AG04450 (cell line): ENCODE measurements around the gene ZNF804A. TPM values are rescaled to one million over a fixed set of nuclear protein-coding genes. Genes with fewer than 3 reads are reported as not detected.

ENCODE experiments used
- CTCF ChIA-PET: fragments of 300-600, 350-600 bp; formaldehyde crosslinking; extraction: SDS; loops from one replicate; lab custom pipeline; 2022; ENCODE audit warnings: antibody characterized with exemption, inconsistent platforms; lab: Charles Lee
- POLR2A ChIA-PET: fragments of 350-600 bp; formaldehyde crosslinking; extraction: SDS; loops from one replicate; lab custom pipeline; 2021; ENCODE audit warnings: antibody characterized with exemption, inconsistent platforms; lab: Yijun Ruan, JAX
- DNase-seq: peaks from one replicate; pipeline ENCODE4 v3.0.0-alpha.2; 2011; ENCODE audit warnings: low read depth, low spot score
- H3K27ac ChIP-seq: one replicate; pipeline ENCODE4 v1.5.1; 2012; ENCODE audit warnings: low read depth, low read length, control low read depth
- H3K27me3 ChIP-seq: one replicate; pipeline ENCODE4 v1.6.0; 2012; ENCODE audit warnings: low read length; ENCODE audit not compliant: control insufficient read depth, insufficient read depth
- H3K4me3 ChIP-seq: 2 replicates; pipeline ENCODE4 v1.5.1; 2011; ENCODE audit warnings: mild to moderate bottlenecking, low read depth, low read length, control low read depth
- H3K9me3 ChIP-seq: 2 replicates; pipeline ENCODE4 v1.5.1; 2012; ENCODE audit warnings: low read length; ENCODE audit not compliant: control insufficient read depth, insufficient read depth
- polyA plus RNA-seq: library from polyadenylated mRNA; depleted of rRNA; stranded (reverse); fragments of >200 nt; gene quantifications from 2 replicates; pipeline ENCODE4 v1.2.3, GENCODE V29; 2011
- TF ChIP-seq, protein P1 (sequence below): IDR thresholded peaks from 2 replicates; pipeline ENCODE4 v1.5.1; 2011; ENCODE audit warnings: low read depth, low read length, control low read depth, inconsistent platforms

Gene ZNF804A
- polyA plus RNA-seq, 1 experiment: 6.2 TPM

DNA sequence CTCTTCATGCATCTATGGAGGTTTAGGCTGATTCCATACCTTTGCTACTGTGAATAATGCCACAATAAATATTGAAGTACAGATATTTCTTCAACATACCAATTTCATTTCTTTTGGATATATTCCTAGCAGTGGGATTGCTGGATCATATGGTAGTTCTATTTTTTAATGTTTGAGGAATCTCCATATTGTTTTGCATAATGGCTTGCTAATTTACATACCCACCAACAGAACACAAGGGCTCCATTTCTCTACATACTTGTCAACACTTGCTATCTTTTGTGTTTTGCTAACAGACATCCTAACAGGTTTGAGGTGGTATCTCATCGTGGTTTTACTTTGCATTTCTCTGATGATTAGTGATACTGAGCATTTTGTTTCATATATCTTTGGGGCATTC, 253.2 kb downstream of the ZNF804A start:
- TF ChIP-seq, protein P1, sequence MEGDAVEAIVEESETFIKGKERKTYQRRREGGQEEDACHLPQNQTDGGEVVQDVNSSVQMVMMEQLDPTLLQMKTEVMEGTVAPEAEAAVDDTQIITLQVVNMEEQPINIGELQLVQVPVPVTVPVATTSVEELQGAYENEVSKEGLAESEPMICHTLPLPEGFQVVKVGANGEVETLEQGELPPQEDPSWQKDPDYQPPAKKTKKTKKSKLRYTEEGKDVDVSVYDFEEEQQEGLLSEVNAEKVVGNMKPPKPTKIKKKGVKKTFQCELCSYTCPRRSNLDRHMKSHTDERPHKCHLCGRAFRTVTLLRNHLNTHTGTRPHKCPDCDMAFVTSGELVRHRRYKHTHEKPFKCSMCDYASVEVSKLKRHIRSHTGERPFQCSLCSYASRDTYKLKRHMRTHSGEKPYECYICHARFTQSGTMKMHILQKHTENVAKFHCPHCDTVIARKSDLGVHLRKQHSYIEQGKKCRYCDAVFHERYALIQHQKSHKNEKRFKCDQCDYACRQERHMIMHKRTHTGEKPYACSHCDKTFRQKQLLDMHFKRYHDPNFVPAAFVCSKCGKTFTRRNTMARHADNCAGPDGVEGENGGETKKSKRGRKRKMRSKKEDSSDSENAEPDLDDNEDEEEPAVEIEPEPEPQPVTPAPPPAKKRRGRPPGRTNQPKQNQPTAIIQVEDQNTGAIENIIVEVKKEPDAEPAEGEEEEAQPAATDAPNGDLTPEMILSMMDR: no peak
- ChIA-PET POLR2A (no interaction called here), CTCF (no interaction called here)
- H3K4me3 ChIP-seq: no peak overlapping the region
- H3K27ac ChIP-seq: no peak overlapping the region
- H3K9me3 ChIP-seq: no peaks in the 10 kb centered on the region
- no peaks in the 10 kb centered on the region for H3K27me3 ChIP-seq
- no peak for DNase-seq

DNA sequence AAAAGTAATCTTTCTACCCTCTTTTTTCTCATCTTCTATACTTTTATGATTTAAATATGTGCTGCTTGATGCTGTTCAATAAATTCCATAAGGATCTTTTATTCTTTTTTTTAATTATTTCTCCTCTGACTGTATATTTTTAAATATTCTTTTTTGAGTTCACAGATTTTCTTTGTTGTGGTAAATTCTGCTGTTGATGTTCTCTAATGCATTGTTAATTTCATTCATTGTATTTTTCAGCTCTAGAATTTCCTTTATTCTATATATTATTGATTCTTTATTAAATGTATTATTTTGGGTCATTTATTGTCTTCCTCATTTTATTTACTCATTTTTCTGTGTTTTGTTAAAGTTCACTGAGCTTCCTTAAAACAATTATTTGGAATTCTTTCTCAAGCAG, 260.9 kb downstream of the ZNF804A start:
- CTCF ChIA-PET: no interaction called here
- Histone ChIP-seq H3K9me3 (peaks cover 13% of the 10 kb centered on the region), H3K27me3 (no peaks in the 10 kb centered on the region), H3K4me3 (no peak overlapping the region), H3K27ac (no peak overlapping the region)
- POLR2A ChIA-PET: no interaction called here
- no peak for DNase-seq
- TF ChIP-seq, protein P1: no peak

DNA sequence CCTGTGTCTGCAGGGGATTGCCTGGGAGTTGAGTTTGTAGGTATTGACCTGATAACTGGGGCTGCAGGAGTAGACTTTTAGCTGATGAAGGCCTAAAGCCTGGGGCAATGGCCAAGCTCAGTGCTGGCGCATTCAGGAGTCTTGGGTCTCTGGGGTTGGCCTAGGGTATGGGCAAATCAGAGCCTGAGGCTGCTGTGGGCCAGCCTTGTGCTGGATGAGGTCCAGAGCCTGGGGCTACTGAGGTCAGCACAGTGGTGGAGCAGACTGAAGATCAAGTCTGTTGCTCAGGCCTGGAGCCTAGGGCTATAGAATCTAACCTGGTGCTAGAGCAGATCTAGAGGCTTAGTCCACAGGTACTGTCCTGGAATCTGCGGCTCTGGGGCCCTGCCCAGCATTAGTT, 262.4 kb downstream of the ZNF804A start:
- Histone ChIP-seq H3K27ac (no peak overlapping the region), H3K9me3 (peaks cover 13% of the 10 kb centered on the region), H3K27me3 (no peaks in the 10 kb centered on the region), H3K4me3 (no peak overlapping the region)
- ChIA-PET CTCF (no interaction called here), POLR2A (no interaction called here)
- no peak for DNase-seq
- TF ChIP-seq, protein P1: no peak

DNA sequence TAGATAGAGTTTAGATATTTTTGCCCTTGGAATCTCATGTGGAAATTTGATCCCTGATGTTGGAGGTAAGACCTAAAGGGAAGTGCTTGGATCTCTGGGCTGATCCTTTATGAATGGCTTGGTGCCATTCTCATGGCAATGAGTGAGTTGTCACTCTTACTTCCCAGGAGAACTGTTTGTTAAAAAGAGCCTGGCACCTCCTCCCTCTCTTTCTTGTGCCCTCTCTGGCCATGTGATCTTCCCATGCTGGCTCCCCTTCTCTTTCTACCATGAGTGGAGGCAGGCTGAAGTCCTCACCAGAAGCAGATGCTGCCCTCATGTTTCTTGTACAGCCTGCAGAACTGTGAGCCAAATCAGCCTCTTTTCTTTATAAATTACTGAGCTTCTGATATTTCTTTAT, 276.9 kb downstream of the ZNF804A start:
- ChIA-PET CTCF (no interaction called here), POLR2A (no interaction called here)
- H3K27me3 ChIP-seq: no peaks in the 10 kb centered on the region
- H3K4me3 ChIP-seq: no peak overlapping the region
- DNase-seq: no peak
- no peak overlapping the region for H3K27ac ChIP-seq
- TF ChIP-seq, protein P1: no peak
- H3K9me3 ChIP-seq: no peaks in the 10 kb centered on the region

DNA sequence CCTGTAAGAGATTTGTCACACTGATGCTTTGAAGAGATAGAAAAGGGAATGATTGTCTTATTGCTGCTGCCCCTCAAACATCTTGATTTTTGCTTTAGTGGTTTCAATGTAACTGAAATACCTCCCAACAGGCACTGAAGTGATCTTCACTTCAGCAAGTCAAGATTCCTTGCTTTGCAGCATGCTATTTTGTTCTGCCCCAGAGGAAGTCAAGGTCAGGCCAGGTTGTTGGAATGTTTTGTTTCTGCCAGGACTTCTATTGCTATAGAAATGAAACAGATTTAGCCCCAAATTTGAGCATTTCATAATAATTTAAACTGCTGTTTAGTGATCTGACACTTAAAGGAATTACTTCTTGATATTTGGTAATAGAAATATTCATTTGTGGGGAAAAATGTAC, 277.6 kb downstream of the ZNF804A start:
- CTCF ChIA-PET: no interaction called here
- Histone ChIP-seq H3K9me3 (no peaks in the 10 kb centered on the region), H3K27ac (no peak overlapping the region), H3K4me3 (no peak overlapping the region), H3K27me3 (no peaks in the 10 kb centered on the region)
- POLR2A ChIA-PET: no interaction called here
- no peak for DNase-seq
- TF ChIP-seq, protein P1: no peak
